GM12801 (cell line): ENCODE data around the gene WRAP73.

ENCODE experiments used
- TF ChIP-seq, protein P1 (sequence below): IDR thresholded peaks from one replicate; pipeline ENCODE4 v1.5.1; 2011; ENCODE audit warnings: control low read depth; ENCODE audit not compliant: insufficient read length; ENCODE audit errors: extremely low read depth

WRAP73 gene

GRCh38 chr1:3623441-3624199 lies 26.3 kb downstream of the WRAP73 start:
- TF ChIP-seq, protein P1, sequence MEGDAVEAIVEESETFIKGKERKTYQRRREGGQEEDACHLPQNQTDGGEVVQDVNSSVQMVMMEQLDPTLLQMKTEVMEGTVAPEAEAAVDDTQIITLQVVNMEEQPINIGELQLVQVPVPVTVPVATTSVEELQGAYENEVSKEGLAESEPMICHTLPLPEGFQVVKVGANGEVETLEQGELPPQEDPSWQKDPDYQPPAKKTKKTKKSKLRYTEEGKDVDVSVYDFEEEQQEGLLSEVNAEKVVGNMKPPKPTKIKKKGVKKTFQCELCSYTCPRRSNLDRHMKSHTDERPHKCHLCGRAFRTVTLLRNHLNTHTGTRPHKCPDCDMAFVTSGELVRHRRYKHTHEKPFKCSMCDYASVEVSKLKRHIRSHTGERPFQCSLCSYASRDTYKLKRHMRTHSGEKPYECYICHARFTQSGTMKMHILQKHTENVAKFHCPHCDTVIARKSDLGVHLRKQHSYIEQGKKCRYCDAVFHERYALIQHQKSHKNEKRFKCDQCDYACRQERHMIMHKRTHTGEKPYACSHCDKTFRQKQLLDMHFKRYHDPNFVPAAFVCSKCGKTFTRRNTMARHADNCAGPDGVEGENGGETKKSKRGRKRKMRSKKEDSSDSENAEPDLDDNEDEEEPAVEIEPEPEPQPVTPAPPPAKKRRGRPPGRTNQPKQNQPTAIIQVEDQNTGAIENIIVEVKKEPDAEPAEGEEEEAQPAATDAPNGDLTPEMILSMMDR = no peak

DNA sequence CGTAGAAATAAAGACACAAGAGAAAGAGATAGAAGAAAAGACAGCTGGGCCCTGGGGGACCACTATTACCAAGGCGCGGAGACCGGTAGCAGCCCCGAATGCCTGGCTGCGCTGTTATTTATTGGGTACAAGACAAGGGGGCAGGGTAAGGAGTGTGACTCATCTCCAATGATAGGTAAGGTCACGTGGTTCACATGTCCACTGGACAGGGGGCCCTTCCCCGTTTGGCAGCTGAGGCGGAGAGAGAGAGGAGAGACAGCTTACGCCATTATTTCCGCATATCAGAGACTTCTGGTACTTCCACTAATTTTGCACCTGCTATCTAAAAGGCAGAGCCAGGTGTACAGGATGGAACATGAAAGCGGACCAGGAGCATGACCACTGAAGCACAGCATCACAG lies 29.2 kb downstream of the WRAP73 start:
- TF ChIP-seq, protein P1 = no peak

DNA sequence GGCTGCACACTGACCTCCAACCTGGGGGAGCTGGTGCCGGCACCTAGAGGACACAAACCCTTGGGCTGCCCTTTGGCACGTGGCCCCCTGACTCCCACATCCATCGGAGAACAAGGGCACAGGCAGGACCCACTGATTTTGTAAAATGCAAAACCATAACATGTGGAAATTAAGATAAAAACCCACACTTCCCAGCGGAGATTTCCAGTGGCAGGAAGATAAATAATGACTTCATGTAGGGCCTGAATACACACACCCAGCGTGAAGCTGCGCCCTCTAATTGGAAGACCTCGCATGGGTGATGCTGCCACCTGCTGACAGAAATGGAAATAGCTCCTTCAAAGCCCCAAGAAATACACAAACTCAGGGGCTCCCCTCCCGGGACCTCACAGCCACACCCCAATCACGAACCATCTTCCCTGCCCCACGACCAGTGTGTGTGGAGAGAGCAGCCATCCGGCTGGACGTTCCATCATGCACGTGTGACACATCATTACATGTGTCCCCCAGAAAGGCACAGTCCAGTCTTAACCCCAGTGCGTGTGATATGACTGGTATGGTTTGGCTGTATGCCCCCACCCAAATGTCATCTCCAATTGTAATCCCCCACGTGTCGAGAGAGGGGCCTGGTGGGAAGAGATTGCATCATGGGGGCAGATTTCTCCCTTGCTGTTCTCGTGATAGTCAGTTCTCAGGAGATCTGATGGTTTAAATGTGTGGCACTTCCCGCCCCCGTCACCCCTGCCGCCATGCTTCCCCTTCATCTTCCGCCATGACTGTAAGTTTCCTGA lies 30.8 kb downstream of the WRAP73 start:
- TF ChIP-seq, protein P1 = no peak

DNA sequence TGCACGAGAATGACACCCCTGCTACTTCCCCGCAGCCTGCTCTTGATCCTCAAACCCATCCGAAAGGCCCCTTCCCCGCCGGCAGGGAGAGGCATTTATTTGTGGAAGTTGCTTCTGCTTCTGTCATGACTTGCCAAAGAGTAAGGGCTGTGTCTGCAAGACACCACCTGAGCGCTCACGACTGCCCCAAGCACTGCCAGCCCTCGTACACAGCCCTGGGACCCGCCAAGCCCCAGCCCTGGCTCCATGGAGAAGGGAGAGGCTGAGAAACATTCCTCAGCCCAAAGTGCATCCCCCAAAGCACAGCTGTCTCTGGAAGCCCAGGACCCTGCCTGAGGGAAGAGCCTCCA lies 31.4 kb downstream of the WRAP73 start:
- TF ChIP-seq, protein P1 = no peak

- TF ChIP-seq, protein P1 = no peak
These were observed 32.0 kb downstream of the WRAP73 start for GRCh38 chr1:3617806-3618345.

GRCh38 chr1:3616861-3617260 lies 33.0 kb downstream of the WRAP73 start:
- TF ChIP-seq, protein P1 = no peak
